Left ventricle myocardium inferior (tissue), 1 donor: ENCODE results near the gene KPTN. TPM values are rescaled to one million over a fixed set of nuclear protein-coding genes. Genes with fewer than 3 reads are reported as not detected.

Experiments used
- DNase-seq: peaks from one replicate; pipeline ENCODE4 v3.0.0-alpha.2; 2020
- H3K27ac ChIP-seq: fragments of 200-600 bp; replicated peaks from 2 replicates; pipeline ENCODE4 v1.8.0; 2021
- H3K27me3 ChIP-seq: fragments of 200-600 bp; 2 replicates; pipeline ENCODE4 v1.8.0; 2021; ENCODE audit warnings: low read depth
- H3K36me3 ChIP-seq: fragments of 200-600 bp; 2 replicates; pipeline ENCODE4 v1.8.0; 2021
- H3K4me1 ChIP-seq: fragments of 200-600 bp; 2 replicates; pipeline ENCODE4 v1.8.0; 2021
- H3K4me3 ChIP-seq: fragments of 200-600 bp; 2 replicates; pipeline ENCODE4 v1.8.0; 2021; ENCODE audit warnings: mild to moderate bottlenecking, moderate library complexity
- H3K9me3 ChIP-seq: fragments of 200-600 bp; replicated peaks from 2 replicates; pipeline ENCODE4 v1.8.0; 2021
- intact Hi-C: fragments of 100-400 bp; cut with micrococcal nuclease; formaldehyde crosslinking; loops from one replicate; pipeline ENCODE4 v1.11.0; 2022
- total RNA-seq: library from RNA; stranded (reverse); fragmentation: NEBNext Ultra II Directional; extraction: Animal tissue kit (Norgen Biotek cat#: 25700); gene quantifications from one replicate; pipeline ENCODE4 v1.2.1, GENCODE V29; 2021
- TF ChIP-seq, protein P1 (sequence below): fragments of 200-600 bp; IDR thresholded peaks from 2 replicates; pipeline ENCODE4 v1.8.0; 2021; ENCODE audit warnings: antibody characterized with exemption, mild to moderate bottlenecking, borderline replicate concordance
- donor health status: DM: no; HTN: yes; CAD: no; lungs with severe emphysema.

Gene KPTN
- total RNA-seq, 1 donor from 2014 or later, result 10.9 TPM

- DNase-seq, result no peak
- TF ChIP-seq, protein P1, sequence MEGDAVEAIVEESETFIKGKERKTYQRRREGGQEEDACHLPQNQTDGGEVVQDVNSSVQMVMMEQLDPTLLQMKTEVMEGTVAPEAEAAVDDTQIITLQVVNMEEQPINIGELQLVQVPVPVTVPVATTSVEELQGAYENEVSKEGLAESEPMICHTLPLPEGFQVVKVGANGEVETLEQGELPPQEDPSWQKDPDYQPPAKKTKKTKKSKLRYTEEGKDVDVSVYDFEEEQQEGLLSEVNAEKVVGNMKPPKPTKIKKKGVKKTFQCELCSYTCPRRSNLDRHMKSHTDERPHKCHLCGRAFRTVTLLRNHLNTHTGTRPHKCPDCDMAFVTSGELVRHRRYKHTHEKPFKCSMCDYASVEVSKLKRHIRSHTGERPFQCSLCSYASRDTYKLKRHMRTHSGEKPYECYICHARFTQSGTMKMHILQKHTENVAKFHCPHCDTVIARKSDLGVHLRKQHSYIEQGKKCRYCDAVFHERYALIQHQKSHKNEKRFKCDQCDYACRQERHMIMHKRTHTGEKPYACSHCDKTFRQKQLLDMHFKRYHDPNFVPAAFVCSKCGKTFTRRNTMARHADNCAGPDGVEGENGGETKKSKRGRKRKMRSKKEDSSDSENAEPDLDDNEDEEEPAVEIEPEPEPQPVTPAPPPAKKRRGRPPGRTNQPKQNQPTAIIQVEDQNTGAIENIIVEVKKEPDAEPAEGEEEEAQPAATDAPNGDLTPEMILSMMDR, result no peak
- no peaks in the 10 kb centered on the region for H3K9me3 ChIP-seq
These were observed 8.6 kb downstream of the KPTN start for GRCh38 chr19:47475465-47475864.

DNA sequence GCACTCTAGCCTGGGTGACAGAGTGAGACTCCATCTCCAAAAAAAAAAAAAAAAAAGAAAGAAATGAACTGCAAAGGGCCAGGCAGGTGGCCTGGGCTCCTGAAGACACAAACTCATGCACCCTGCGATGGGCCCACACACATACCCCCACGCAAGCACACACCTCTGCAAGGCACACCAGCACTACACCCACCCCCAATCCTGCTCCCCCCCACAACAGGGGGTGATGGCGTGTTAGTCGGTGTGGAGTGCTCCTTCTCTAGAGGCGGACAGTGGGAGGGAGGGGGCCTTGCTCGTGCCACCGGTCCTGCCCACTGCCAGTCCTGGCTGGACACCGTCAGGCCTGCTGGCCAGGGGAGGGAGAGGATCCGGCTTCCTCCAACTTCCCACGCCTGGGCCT, 10.7 kb downstream of the KPTN start:
- Histone ChIP-seq H3K36me3 (peaks cover 3% of the 10 kb centered on the region), H3K27ac (no peak overlapping the region), H3K9me3 (no peaks in the 10 kb centered on the region), H3K4me1 (peaks cover 7% of the 10 kb centered on the region), H3K4me3 (no peak overlapping the region), H3K27me3 (peaks cover 67% of the 10 kb centered on the region)
- TF ChIP-seq, protein P1, result no peak
- intact Hi-C loops, result no loop called here
- no peak for DNase-seq

More at GRCh38 chr19:47475465-47475864, 8.6 kb downstream of the KPTN start:
- peaks cover 49% of the 10 kb centered on the region for H3K27me3 ChIP-seq
- no peak overlapping the region for H3K4me3 ChIP-seq
- intact Hi-C loops, result no loop called here
- peaks cover 3% of the 10 kb centered on the region for H3K36me3 ChIP-seq
- no peak overlapping the region for H3K27ac ChIP-seq
- peaks cover 12% of the 10 kb centered on the region for H3K4me1 ChIP-seq

GRCh38 chr19:47471733-47472457, 12.1 kb downstream of the KPTN start, which contains the start of gene SLC8A2:
Gene SLC8A2 (minus strand): TSS chr19:47471893. CDS start chr19:47466403, 5,490 bp downstream.
- H3K27ac ChIP-seq, result no peak within 1 kb of the TSS

DNA sequence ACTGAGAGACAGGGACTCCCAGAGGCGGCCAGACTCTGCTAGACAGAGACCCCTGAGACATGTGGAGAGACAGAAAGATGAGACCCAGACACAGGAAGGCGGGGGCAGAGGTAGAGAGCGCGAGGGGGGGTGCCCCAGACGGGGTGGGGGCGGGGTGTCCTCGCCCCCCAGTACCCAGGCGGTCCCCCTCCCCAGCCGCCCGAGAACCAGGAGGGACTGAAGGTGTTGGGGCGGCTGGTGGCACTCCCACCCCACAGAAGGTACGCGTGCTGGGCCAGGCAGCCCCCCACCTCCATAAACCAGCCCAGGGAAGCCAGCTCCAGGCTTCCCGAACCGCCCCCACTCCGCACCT, 12.7 kb downstream of the KPTN start:
- no peaks in the 10 kb centered on the region for H3K9me3 ChIP-seq
- H3K27me3 ChIP-seq, result peaks cover 87% of the 10 kb centered on the region
- peaks cover 7% of the 10 kb centered on the region for H3K4me1 ChIP-seq
- H3K4me3 ChIP-seq, result peak overlapping the region; percentile 36
- no peak overlapping the region for H3K27ac ChIP-seq
- DNase-seq, result no peak
- intact Hi-C loops, result no loop called here
- TF ChIP-seq, protein P1, result no peak
- H3K36me3 ChIP-seq, result peaks cover 3% of the 10 kb centered on the region

More at GRCh38 chr19:47471733-47472457, 12.1 kb downstream of the KPTN start, which contains the start of gene SLC8A2:
- no peaks in the 10 kb centered on the region for H3K9me3 ChIP-seq
- H3K4me1 ChIP-seq, result peaks cover 7% of the 10 kb centered on the region
- peak; percentile 63 for DNase-seq
- intact Hi-C loops, result no loop called here
- TF ChIP-seq, protein P1, result no peak
- peaks cover 3% of the 10 kb centered on the region for H3K36me3 ChIP-seq
- peak within 1 kb of the TSS; percentile 38 for H3K4me3 ChIP-seq
- peaks cover 81% of the 10 kb centered on the region for H3K27me3 ChIP-seq

- H3K9me3 ChIP-seq, result no peaks in the 10 kb centered on the region
- TF ChIP-seq, protein P1, result no peak
- intact Hi-C loops, result no loop called here
- H3K27ac ChIP-seq, result no peak overlapping the region
- no peak overlapping the region for H3K4me3 ChIP-seq
- no peak for DNase-seq
- H3K27me3 ChIP-seq, result peaks cover 94% of the 10 kb centered on the region
- H3K4me1 ChIP-seq, result peaks cover 7% of the 10 kb centered on the region
- H3K36me3 ChIP-seq, result peaks cover 3% of the 10 kb centered on the region
These were observed 13.4 kb downstream of the KPTN start for GRCh38 chr19:47470447-47471195.
